NCI-H1092 (cell line): Measurements from ENCODE around the gene PTPRJ.
"Not testable (repeated sequence)": the region's sequence is repeated elsewhere in the genome, so short reads cannot be mapped to it uniquely, and the experiment has no call there.

Experiments
- DNase-seq: peaks from one replicate; lab custom pipeline; 2025; lab: John Stamatoyannopoulos, UW

Gene PTPRJ

DNA sequence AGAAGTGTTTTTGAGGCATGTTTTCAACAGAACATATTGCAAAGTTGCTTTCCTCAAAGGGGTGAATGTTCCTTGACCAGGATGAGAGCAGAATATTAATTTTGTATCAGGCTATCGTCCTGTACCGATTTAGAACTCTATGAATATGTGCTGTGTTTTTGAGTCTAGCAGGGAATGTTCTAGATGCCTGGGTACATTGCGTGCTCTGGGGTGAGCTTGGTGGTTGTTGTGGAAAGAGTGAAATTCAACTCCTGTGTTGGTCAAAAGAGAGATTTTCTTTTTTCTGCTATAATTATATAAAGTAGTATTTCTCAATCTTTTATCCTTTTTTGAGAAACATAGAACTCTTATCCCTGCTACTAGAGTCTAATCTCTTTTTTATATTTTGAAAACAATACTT, 185.1 kb downstream of the PTPRJ start:
- DNase-seq = no peak

DNA sequence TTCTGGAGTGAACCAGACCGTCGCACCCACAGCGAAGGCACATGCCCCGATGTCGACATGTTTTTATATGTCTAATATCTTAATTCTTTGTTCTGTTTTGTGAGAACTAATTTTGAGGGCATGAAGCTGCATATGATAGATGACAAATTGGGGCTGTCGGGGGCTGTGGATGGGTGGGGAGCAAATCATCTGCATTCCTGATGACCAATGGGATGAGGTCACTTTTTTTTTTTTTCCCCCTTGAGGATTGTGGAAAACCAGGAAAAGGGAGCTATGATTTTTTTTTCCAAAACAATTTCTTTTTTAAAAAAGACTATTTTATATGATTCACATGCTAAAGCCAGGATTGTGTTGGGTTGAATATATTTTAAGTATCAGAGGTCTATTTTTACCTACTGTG, 187.0 kb downstream of the PTPRJ start:
- no peak for DNase-seq

DNA sequence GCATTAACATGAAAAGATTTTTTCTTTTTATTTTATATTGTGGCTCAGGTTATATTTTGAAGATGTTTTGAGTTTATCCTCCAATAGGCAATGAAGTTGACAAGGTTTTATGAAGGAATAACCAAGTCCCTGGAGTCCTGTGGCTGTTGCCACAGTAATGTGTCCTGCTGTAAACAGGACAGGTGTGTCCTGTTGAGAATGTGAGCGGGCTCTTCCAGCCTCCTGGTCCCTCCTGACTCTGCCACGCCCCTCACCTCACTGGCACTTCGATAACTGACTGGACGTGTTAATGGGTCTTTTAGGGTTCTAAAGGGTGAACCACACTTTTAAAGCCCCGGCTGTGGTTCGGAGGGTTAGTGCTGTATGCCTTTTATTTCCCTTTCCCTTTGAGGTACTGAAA, 188.5 kb downstream of the PTPRJ start:
- DNase-seq = no peak

DNA sequence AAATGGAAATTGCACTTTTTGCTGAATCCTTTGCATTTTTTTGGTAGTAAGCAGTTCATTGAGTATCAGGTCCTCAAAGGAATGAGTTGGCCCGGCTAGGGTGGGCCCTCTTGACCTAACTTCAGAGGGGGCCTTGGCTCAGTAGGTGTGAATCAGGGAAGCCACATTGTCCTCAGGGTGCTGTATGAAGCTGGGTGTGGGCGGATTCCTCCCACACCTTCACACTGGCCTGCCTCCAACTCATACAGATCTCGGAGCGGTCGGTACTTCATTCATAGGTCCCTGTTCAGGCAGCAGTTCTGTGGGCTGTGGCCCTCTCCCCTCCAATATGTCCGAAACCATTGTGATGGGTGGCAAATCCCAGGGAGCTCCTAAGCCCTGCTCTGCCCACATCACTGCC, 188.9 kb downstream of the PTPRJ start:
- DNase-seq = no peak

DNA sequence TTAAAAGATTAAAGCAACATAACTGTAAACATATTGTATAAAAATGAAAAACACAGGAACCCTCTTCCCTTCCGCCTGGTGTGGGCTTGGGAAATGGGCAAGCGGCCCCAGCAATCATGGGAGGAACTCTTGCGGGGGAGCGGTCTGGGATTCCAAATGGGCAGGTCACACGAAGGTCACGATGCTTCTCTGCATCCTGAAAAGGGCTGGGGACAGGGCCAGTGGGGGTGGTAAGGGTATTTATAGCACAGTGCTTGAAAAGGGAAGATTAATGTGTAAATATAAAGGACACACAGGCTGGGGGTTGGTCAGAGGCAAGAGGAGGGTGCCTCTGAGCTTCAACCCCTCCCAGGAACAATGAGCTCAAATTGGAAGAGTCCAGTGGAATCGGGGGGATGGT, 189.4 kb downstream of the PTPRJ start:
- no peak for DNase-seq

DNA sequence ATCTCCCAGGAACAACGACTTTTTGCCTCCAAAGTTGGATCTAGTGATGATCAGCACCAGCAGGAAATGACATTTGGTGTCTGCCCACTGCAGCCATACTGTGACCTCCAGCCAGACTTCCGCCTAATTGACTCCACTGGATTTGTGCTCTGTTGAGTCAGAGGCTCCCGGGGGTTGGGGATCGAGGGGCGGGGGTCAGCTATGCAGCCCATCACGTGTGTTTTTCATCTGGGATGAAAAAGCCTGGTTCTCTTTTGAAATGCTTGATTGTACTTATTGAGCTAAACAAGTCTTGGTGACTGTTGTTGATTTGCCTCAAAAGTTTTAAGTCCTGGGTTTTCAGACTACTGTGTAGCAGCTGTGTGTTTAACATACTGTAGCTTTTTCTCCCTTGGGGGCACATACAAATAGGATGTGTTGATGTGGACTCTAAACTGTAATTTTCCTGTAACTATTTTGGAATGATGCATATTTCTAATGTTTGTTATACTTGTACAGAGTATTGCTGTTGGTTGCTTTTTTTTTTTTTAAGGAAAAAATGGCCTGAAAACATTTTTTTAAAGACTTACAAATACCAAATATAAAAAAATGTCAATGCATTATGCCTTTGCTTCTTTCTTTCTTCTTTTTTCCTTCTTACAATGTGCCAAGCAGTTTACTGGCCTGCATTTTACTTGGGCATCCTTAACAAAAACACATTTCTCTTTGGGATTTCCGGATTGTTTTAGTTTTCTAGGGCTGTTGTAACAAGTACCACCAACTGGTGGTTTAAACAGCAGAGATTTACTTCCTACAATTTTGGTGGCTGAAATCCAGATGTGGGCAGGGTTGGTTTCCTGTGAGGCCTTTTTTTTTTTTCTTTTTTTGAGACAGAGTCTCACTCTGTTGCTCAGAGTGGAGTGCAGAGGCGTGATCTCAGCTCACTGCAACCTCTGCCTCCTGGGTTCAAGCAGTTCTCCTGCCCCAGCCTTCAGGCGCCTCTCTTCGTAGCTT, 190.2 kb downstream of the PTPRJ start:
- no peak for DNase-seq

DNA sequence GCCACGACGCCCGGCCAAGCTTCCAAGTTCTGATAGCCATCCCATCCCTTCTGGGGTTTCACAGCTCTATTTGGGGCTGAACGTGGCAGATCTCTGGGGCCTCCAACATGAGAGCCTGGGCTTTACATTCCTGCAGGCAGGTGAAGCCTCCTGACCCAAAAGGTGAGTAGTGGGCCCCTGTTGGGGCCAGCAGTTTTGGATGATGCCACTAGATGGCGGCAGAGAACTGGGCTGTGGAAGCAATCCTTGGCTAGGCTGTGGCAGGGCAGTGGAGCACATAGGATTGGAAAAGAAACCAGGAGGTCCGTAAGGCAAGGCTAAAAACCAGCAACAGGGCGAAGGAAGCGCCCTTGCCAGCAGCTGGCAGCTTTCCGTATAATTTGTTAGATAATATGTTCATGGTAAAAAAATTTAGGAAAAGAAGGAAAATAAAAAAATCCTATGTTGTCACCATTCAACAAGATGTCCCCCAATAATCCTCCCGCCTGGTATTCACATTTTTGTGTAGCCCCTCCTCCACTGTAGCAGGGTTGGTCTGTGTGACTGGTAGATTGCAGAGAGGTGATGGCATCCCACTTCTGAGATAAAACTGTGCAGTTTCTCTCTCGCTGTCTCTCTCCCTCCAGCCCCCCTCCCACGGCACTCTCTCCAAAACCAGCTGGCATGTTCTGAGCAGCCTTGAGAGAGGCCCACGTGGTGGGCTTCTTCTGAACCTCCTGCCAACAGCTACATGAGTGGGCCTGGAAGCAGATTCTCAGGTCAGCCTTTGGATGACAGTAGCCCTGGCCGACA, 192.7 kb downstream of the PTPRJ start:
- DNase-seq = peak; percentile 52

DNA sequence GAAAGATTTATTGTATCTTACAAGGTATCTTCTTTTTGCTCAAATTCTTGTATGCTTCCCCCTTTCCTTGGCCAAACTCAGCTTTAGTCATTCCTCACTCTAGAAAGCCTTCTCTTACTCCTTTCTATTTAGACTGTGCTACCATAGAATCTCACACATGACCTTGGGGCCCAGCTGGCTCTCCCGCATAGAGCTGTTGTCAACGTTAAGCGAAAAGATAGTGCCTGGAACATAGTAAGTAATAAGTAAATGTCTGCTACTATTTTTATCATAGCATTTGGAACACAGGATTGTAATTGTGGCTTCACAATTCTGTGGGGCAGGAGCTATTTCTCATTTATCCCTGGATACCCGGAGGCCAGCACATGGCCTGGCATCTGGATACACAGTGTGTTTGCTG, 197.3 kb downstream of the PTPRJ start:
- DNase-seq = no peak

DNA sequence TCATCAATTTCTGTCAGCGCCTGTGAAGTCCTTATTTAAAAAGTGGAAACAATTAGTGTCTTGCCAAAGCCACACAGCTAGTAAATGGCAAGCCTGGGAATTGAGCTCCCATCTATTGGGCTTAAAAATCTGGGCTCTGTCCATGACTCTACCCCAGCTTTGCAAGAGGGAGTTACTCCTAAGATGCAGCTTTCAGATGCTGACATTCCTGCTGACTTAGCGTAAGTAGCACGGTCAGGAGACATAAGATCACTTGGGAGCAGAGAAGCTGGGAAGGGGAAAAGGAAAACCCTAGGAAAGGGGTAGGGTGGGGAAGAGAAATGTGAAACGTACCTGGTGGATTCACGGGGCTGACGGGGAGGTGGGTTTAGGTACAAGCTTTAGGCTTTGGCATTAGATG, 200.3 kb downstream of the PTPRJ start:
- no peak for DNase-seq

DNA sequence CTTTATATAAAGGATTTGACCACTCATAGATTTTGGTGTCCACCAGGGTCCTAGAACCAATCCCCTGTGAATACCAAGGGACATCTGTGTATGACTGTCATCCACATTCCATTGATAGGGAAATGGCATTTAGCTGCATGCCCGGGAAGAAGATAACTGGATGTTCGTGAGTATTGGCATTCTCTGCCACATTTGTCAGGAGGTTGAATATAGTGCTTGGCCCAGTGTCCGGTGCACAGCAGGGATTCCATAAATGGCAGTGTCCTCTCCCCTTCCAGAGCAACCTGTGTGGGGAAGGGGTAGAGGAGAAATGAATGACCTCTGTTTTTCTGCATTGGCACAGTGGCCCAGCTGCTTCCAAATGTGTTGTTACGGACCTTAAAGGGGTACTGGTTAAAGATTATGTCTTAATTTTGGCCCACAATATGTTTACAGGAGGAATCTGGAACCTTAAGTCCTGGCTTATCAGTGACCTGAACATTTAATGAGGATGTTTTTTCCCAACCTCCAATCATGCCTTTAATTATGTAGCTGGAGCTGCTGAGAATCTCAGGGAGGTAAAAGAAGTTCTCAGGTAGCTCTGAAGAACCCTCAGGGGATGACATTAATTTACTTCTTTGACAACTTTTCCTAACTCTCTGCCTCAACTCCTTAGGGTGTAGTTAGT, 202.6 kb downstream of the PTPRJ start:
- DNase-seq = no peak

DNA sequence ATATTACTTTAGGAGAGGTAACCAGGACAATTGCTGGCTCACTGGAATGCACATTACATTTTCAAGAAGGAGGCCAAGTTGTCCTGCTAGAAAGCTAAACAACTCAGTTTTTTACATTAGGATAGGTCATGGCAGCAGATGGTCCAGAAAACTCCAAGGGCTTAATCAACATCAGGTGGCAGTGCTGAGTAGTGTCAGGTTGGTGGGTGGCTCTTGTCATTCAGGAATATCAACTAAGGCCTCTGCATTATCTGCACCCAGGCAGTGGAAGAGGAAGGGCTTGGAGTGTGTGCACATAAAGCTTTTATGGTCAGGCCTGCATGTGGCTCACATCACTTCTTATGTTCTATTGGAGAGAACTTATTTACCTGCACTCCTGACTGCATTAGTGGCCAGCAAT, 204.1 kb downstream of the PTPRJ start:
- DNase-seq = no peak

DNA sequence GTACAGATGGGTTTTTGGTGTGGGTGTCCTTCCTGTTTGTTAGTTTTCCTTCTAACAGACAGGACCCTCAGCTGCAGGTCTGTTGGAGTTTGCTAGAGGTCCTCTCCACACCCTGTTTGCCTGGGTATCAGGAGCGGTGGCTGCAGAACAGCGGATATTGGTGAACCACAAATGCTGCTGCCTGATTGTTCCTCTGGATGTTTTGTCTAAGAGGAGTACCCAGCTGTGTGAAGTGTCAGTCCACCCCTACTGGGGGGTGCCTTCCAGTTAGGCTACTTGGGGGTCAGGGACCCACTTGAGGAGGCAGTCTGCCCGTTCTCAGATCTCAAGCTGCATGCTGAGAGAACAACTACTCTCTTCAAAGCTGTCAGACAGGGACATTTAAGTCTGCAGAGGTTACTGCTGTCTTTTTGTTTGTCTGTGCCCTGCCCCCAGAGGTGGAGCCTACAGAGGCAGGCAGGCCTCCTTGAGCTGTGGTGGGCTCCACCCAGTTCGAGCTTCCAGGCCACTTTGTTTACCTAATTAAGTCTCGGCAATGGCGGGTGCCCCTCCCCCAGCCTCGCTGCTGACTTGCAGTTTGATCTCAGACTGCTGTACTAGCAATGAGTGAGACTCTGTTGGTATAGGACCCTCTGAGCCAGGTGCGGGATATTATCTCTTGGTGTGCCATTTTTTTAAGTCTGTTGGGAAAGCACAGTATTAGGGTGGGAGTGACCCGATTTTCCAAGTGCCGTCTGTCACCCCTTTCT, 210.7 kb downstream of the PTPRJ start:
- DNase-seq = not testable (repeated sequence)

DNA sequence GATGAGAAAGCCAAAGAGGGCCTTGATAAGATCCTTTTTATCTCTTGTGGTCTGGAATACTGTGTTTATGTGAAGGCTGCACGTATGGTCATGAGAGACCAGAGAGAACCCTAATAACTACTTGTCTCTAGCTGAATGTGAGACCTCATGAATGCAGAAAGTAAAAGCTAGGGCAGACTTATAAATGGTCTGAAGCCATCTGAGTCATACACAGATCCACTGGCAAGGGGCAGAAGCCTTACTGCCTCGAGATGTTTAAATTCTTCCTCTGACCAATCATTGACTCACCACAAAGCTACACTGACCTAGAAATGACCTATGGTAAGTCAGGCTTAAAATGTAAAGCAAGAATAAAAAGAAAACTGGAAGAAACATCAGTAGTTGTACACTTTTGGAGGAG, 213.5 kb downstream of the PTPRJ start:
- DNase-seq = no peak

DNA sequence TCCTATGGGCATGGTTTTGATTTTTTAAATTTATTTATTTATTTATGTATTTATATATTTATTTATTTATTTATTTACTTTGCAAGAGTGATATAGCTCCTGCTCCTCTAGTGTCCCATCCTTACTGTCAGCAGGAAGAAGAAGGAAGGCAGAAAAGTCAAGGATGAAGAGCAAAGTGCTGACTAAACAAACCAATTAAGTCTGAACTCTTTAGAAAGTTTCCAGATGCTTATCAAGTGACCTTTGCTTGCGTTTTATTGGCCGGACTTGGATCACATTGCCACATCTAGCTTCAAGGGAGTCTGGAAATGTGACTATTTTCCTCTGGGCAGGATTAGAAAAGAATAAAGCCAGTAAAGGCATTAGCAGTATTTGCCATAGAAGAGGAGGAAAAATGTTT, 227.5 kb downstream of the PTPRJ start:
- DNase-seq = no peak

DNA sequence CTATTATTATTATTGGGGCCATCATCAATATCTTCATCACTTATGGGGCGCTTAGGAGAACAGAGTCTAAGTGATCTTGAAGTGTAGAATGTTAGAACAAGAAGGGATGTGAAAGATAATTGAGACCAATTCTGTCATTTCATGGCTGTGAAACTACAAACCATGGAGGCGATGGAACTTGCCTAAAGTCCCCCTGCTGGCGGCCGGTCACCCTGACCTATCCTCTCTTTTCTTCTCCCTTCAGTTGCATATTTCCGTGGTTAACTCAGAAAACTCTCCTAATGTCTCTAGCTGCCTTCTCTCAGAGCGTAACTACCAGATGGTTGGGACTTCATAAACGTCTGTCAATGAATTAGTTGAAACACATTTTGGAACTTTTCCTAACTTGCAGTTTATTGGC, 229.7 kb downstream of the PTPRJ start:
- DNase-seq = no peak

DNA sequence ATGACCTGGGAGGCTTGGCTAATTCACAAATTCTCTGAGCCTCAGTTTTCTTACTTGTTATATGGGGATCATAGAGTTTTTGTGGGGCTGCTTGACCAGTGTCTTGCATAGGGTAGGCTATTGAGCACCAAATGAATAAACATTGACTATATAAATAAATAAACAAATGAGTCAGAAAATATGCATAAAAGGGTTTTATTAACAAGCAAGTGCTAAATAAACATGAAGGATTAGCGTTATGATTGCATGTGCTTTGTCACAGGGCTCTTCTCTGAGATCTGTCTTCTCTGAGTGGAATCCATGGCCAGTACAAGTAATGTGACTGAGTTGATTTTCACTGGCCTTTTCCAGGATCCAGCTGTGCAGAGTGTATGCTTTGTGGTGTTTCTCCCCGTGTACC, 236.2 kb downstream of the PTPRJ start, which contains the start of gene OR4B1:
TSS of gene OR4B1 (plus strand) at position 301 of the 400 bp plus-strand sequence. CDS start at position 301, 0 bp downstream.
- no peak for DNase-seq
